Measurements from ENCODE around the gene MRC2. TPM values are rescaled to one million over a fixed set of nuclear protein-coding genes. Genes with fewer than 3 reads are reported as not detected.

Gene MRC2
- total RNA-seq, 1 donor from 2014 or later: 28.9 TPM

- no peak for DNase-seq (ENCODE audit: low spot score)
- intact Hi-C loops (cut with DNase I): loop anchor here (5.0 kb wide), 1 partner anchor 734 kb away; no protein-coding TSS in a partner anchor
These were observed 45.5 kb downstream of the MRC2 start for GRCh38 chr17:62672957-62673356.

GRCh38 chr17:62673614-62674362 is 46.3 kb downstream of the MRC2 start:
- intact Hi-C loops (cut with DNase I): loop anchor here (5.0 kb wide), 1 partner anchor 734 kb away; no protein-coding TSS in a partner anchor
- DNase-seq (ENCODE audit: low spot score): no peak

DNA sequence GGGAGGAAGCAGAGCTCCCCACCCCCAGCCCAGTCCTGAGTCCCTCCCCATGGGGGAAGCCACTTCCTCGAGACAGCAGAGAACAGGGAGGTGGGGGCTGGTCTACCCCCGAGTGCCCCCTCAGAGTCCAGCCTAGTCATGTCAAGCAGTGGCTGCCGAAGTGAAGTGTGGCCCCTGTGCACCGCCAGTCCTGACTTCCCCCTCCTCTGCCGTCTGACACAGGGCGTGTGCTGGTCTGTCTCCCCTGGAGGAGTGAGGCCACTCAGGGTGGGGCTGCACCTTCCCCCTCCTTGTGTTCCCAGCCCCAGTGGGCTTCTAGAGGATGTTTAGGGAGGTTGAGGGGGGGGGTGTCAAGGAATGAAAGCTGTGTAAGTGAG is 46.9 kb downstream of the MRC2 start:
- intact Hi-C loops (cut with DNase I): loop anchor here (5.0 kb wide), 1 partner anchor 733 kb away; no protein-coding TSS in a partner anchor
- DNase-seq (ENCODE audit: low spot score): no peak

- DNase-seq (ENCODE audit: low spot score): no peak
- intact Hi-C loops (cut with DNase I): loop anchor here (5.0 kb wide), 1 partner anchor 732 kb away; no protein-coding TSS in a partner anchor
These were observed 47.4 kb downstream of the MRC2 start for GRCh38 chr17:62674841-62675240.

DNA sequence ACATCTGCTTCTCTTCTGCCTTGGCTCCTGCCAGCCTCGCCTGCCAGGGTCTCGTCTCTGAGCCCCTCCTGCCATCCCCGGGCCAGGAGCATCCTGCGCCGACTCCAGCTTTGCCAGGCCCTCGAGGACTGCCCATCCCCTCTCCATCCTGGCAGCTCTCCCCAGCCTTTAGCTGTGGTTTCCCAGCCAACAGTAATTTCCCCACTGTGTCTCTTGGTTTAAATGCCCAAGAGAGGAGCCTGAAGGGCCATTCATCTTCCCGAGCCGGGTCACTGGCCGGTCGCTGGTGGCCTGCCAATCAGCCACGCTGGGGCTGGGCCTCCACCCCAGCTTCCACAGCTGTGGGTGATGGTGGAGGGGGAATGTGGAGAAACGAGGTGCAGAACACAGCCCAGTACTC is 47.8 kb downstream of the MRC2 start:
- no peak for DNase-seq (ENCODE audit: low spot score)
- intact Hi-C loops (cut with DNase I): no loop called here

DNA sequence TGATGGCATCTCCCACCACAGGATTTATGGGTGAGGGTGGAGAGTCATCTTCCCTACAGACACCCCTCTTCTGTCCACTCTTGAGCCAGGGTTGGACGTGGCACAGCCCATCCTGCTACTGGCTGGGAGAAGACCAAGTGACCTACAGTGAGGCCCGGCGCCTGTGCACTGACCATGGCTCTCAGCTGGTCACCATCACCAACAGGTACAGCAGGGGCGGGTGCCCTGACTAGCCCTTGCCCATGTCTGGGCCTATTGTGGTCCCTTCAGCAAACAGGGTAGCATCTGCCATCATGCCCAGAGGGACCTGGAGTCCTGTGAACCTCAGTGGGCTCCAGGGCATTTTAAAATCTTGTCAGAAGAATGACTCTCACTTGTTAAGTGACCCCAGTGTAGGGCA is 48.2 kb downstream of the MRC2 start:
- intact Hi-C loops (cut with DNase I): no loop called here
- DNase-seq (ENCODE audit: low spot score): no peak

DNA sequence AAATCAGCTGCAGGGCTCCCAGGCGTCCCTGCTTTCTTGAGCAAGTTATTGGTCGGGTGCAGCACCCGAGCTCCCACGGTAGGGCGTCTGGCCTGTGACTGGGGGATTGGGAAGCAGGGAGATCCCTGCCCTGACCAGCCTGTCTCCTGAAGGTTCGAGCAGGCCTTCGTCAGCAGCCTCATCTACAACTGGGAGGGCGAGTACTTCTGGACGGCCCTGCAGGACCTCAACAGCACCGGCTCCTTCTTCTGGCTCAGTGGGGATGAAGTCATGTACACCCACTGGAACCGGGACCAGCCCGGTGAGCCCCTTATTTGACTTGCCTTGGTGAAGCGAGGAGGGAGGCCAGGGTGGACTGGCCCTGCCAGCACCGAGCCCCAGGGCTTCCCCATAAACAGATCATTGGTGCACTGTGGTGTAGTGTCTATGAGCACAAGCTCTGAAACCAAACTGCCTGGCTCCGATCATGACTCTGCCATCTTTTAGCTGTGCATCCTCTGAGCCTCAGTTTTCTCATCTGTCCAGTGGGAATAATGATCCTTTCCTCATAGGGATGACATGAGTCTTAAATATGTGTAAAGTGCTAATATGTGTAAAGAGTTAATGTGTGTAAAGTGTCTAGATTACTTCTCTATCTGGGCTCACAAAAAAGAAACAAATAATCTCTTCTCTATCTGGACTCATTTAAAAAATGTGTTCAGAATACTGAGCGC is 48.9 kb downstream of the MRC2 start:
- DNase-seq (ENCODE audit: low spot score): no peak
- intact Hi-C loops (cut with DNase I): no loop called here

GRCh38 chr17:62676952-62677596 is 49.6 kb downstream of the MRC2 start:
- no peak for DNase-seq (ENCODE audit: low spot score)
- intact Hi-C loops (cut with DNase I): no loop called here

DNA sequence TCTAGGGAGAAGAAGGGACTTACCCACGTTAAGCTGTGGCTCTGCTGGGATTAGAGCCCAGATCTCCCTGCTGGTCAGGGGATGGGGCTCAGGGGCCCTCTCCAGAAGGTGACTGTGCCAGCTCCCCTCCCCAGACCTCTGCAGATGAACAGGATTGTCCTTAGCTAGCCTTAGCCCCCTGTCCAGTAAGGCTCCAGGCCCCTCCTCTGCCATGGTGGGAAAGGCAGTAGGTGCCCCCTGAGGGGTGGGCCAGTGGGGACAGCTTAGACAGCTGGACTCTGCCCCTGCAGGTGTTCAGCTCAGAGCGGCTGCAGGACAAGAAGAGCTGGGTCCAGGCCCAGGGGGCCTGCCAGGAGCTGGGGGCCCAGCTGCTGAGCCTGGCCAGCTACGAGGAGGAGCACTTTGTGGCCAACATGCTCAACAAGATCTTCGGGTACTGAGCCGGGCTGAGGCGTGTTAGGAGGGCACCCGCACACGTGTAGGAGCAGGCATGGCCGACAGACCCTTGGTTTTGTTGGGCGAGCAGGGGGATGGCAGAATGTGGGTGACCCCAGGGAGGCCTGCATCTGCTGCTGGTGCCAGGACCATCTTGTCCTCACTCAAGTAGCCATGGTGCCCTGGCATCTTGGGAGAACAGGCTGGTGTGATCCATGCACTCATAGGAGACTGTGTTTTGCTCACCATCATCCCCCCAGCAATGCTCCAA is 50.9 kb downstream of the MRC2 start:
- DNase-seq (ENCODE audit: low spot score): no peak
- intact Hi-C loops (cut with DNase I): no loop called here

GRCh38 chr17:62679866-62680377 is 52.5 kb downstream of the MRC2 start:
- intact Hi-C loops (cut with DNase I): no loop called here
- DNase-seq (ENCODE audit: low spot score): no peak

- DNase-seq (ENCODE audit: low spot score): no peak
- intact Hi-C loops (cut with DNase I): no loop called here
These were observed 53.1 kb downstream of the MRC2 start for GRCh38 chr17:62680541-62681052.

- no peak for DNase-seq (ENCODE audit: low spot score)
- intact Hi-C loops (cut with DNase I): no loop called here
These were observed 53.8 kb downstream of the MRC2 start for GRCh38 chr17:62681061-62681938.

GRCh38 chr17:62681939-62682381 is 54.5 kb downstream of the MRC2 start:
- no peak for DNase-seq (ENCODE audit: low spot score)
- intact Hi-C loops (cut with DNase I): no loop called here

- intact Hi-C loops (cut with DNase I): no loop called here
- DNase-seq (ENCODE audit: low spot score): no peak
These were observed 56.7 kb downstream of the MRC2 start for GRCh38 chr17:62684179-62684578.

DNA sequence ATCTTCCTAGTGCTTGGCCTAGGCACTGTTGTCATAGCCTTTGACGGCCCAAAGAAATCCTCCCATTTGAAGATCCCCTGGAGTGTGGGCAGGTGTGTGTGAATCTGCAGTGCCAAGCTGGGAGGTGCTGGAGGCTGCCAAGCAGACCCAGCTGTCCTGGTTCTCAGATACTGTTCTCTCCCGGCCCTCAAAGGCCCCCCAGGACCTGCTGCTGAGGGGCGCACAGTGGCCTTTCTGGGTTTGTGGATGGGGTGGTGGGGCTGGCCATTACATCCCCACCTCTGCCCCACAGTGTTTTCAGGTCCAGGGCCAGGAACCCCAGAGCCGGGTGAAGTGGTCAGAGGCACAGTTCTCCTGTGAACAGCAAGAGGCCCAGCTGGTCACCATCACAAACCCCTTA is 60.5 kb downstream of the MRC2 start:
- DNase-seq (ENCODE audit: low spot score): no peak
- intact Hi-C loops (cut with DNase I): no loop called here

- intact Hi-C loops (cut with DNase I): no loop called here
- DNase-seq (ENCODE audit: low spot score): no peak
These were observed 61.1 kb downstream of the MRC2 start for GRCh38 chr17:62688398-62689160.

DNA sequence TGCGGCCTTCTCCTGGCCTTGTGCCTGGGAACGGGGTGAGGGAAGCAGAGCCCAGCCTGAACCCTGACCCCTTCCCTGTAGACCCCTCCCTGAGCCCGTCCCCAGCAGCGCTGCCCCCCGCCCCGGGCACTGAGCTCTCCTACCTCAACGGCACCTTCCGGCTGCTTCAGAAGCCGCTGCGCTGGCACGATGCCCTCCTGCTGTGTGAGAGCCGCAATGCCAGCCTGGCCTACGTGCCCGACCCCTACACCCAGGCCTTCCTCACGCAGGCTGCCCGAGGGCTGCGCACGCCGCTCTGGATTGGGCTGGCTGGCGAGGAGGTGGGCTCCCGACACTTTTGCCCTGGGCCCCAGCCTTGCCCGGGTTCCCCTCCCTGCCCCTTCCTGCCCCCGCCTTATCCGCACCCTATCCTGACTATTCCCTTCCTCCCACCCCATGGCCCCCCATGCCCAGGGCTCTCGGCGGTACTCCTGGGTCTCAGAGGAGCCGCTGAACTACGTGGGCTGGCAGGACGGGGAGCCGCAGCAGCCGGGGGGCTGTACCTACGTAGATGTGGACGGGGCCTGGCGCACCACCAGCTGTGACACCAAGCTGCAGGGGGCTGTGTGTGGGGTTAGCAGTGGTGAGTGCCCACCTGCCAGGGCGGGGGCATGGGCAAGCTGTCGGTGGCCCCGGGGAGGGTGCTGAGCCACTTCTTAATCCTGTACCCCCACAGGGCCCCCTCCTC is 62.1 kb downstream of the MRC2 start:
- DNase-seq (ENCODE audit: low spot score): no peak
- intact Hi-C loops (cut with DNase I): no loop called here

Data from cardiac septum (tissue), 1 donor.